SH-SY5Y (cell line): Measurements from ENCODE around the gene FAM8A1.

Experiments
- GATA2 ChIP-seq: IDR thresholded peaks from 2 replicates; pipeline ENCODE4 v1.6.1; 2011; ENCODE audit warnings: mild to moderate bottlenecking, low read depth, low read length
- GATA3 ChIP-seq: IDR thresholded peaks from 2 replicates; pipeline ENCODE4 v1.6.1; 2011; ENCODE audit warnings: low read depth, mild to moderate bottlenecking, low read length, moderate library complexity

DNA sequence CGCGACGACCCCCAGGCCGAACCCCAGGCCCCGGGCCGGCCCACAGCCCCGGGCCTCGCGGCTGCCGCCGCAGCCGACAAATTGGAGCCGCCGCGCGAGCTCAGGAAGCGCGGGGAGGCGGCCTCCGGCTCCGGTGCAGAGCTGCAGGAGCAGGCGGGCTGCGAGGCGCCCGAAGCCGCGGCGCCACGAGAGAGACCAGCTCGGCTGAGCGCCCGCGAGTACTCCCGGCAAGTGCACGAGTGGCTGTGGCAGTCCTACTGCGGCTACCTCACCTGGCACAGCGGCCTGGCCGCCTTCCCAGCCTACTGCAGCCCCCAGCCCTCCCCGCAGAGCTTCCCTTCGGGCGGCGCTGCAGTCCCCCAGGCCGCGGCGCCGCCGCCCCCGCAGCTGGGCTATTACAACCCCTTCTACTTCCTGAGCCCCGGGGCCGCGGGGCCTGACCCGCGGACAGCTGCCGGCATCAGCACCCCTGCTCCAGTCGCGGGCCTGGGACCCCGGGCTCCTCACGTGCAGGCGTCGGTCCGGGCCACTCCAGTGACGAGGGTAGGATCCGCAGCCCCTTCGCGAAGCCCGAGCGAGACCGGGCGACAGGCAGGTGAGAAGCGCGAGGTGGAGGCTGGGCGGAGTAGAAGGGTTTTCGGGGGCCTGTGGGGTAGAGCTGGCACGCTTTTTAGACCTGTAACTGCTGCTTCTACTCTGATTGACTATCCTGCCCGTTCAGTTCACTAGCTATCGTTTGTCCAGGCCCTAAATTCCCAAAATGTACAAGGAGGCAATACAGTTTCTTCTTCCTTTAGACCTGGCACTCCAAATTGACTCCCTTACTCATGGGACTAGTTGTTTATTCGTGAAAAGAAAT, 654 bp downstream of the FAM8A1 start:
- TF ChIP-seq GATA3, result no peak
- TF ChIP-seq GATA2, result no peak
